ENCODE data around the gene FMO5. TPM values are rescaled to one million over a fixed set of nuclear protein-coding genes. Genes with fewer than 3 reads are reported as not detected.
"Not testable (repeated sequence)": the region's sequence is repeated elsewhere in the genome, so short reads cannot be mapped to it uniquely, and the experiment has no call there.

The FMO5 gene
- total RNA-seq, 1 donor from 2014 or later = 8.5 TPM

GRCh38 chr1:147241934-147242448 lies 16.9 kb upstream of the FMO5 start:
- ATAC-seq (ENCODE audit: poor library complexity) (no peak), DNase-seq (no peak)
- intact Hi-C loops (cut with DNase I) = loop anchor here (1.0 kb wide), 1 partner anchor 70 kb away; the partner anchor contains the start of gene PRKAB2

DNA sequence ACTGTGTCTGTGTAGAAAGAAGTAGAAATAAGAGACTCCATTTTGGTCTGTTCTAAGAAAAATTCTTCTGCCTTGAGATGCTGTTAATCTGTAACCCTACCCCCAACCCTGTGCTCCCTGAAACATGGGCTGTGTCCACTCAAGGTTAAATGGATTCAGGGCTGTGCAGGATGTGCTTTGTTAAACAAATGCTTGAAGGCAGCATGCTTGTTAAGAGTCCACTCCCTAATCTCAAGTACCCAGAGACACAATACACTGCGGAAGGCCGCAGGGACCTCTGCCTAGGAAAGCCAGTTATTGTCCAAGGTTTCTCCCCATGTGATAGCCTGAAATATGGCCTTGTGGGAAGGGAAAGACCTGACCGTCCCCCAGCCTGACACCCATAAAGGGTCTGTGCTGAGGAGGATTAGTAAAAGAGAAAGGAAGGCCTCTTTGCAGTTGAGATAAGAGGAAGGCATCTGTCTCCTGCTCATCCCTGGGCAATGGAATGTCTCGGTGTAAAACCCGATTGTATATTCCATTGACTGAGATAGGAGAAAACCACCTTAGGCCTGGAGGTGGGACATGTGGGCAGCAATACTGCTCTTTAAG lies 15.1 kb upstream of the FMO5 start:
- intact Hi-C loops (cut with DNase I) = not testable (repeated sequence)

DNA sequence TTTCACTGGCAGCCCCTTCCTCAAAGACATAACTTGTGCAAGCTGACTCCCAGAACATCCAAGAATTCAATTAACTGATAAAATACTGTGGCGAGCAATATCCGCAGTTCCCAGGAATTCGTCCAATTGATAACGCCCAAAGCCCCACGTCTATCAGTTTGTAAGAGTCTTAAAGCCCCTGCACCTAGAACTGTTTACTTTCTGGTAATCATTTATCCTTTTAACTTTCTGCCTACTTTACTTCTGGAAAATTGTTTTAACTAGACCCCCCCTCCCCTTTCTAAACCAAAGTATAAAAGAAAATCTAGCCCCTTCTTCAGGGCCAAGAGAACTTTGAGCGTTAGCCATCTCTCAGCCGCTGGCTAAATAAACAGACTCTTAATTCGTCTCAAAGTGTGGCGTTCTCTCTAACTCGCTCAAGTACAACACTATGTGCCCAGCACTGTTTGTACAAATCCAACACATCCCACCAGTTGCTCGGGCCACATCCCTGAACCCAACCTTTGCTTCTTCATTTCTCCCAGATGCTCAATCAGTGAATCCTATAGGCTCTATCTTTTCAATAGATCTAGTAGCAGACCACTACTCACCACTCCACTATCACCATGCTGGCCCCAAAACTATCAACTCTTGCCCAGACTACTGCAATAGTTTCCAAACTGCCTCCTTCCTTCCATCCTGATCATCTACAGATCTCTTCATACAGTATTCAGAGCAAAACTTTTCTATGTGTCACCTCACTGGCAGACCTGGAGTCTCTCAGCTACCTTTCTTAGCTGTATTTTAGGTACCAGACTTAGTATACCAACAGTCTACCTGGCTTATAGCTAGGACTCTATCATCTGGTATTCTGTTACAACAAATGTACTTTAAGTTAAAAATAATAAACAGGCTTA lies 14.0 kb upstream of the FMO5 start:
- ATAC-seq (ENCODE audit: poor library complexity) (no peak), DNase-seq (no peak)
- intact Hi-C loops (cut with DNase I) = no loop called here

More for the DNA sequence above, 15.1 kb upstream of the FMO5 start:
- DNase-seq; ATAC-seq (ENCODE audit: poor library complexity): not testable (repeated sequence)

- intact Hi-C loops (cut with DNase I) = no loop called here
- no peak for DNase-seq
- ATAC-seq (ENCODE audit: poor library complexity) = no peak
Observed at GRCh38 chr1:147238053-147238902, 13.1 kb upstream of the FMO5 start.

DNA sequence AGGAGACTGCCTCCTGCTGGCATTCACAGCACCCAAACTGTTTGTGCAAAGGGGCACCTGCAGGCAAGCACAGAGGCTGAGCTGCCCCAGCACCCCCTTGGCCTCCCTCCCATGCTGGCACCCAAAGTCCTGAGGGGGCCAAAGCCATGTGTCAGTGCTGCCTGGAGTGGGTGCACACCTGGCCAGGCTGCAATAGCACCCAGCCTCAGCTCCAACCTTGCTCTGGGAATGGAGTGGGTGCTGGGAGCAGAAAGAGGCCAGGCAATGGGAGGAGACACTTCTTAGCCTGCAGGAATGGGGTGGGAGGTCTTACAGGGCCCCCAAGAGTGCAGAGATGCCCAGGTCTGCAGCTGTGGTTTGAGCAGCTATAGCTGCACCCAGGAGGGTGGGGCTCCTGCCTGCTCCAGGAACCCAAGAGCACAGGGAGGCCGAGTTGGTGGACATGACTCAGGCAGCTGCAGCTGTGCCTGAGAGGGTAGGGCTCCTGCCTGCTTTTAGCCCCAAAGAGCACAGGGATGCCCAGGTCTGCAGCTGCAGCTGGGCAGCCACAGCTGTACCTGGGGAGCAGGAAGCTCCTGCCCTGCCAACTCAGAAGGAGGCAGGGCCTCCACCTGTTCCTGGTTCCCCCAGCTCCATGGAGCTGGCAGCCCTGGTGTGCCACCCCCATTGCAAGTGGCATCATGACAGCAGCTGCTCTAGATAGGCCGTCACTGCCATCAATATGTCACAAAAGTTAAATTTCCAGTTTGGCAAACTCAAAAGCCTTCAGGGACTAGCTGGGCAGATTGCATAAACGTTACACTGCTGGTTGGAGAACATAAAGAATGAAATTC lies 12.0 kb upstream of the FMO5 start:
- ATAC-seq (ENCODE audit: poor library complexity) (no peak), DNase-seq (no peak)
- intact Hi-C loops (cut with DNase I) = no loop called here

- ATAC-seq (ENCODE audit: poor library complexity) = no peak
- no peak for DNase-seq
- intact Hi-C loops (cut with DNase I) = no loop called here
Observed at GRCh38 chr1:147236448-147236847, 11.3 kb upstream of the FMO5 start.

GRCh38 chr1:147235822-147236221 lies 10.7 kb upstream of the FMO5 start:
- no peak for ATAC-seq (ENCODE audit: poor library complexity)
- DNase-seq = no peak
- intact Hi-C loops (cut with DNase I) = no loop called here

DNA sequence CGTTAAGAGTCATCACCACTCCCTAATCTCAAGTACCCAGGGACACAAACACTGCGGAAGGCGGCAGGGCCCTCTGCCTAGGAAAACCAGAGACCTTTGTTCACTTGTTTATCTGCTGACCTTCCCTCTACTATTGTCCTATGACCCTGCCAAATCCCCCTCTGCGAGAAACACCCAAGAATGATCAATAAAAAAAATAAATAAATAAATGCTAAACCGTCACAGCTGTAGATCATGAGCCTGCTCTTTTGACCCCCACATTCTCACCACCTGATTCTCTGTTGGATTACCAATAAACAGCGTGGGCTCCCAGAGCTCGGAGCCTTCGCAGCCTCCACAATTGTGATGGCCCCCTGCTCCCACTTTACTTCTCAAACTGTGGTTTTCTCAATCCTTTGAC lies 8.8 kb upstream of the FMO5 start:
- ATAC-seq (ENCODE audit: poor library complexity); intact Hi-C loops (cut with DNase I); DNase-seq: not testable (repeated sequence)

- ATAC-seq (ENCODE audit: poor library complexity); intact Hi-C loops (cut with DNase I); DNase-seq: not testable (repeated sequence)
Observed at GRCh38 chr1:147231032-147231431, 5.9 kb upstream of the FMO5 start.

GRCh38 chr1:147223740-147224615 lies 1.2 kb downstream of the FMO5 start:
- DNase-seq (no peak), ATAC-seq (ENCODE audit: poor library complexity) (no peak)
- intact Hi-C loops (cut with DNase I) = no loop called here

- ATAC-seq (ENCODE audit: poor library complexity) (no peak), DNase-seq (no peak)
- intact Hi-C loops (cut with DNase I) = no loop called here
Observed at GRCh38 chr1:147218606-147219005, 6.5 kb downstream of the FMO5 start.

DNA sequence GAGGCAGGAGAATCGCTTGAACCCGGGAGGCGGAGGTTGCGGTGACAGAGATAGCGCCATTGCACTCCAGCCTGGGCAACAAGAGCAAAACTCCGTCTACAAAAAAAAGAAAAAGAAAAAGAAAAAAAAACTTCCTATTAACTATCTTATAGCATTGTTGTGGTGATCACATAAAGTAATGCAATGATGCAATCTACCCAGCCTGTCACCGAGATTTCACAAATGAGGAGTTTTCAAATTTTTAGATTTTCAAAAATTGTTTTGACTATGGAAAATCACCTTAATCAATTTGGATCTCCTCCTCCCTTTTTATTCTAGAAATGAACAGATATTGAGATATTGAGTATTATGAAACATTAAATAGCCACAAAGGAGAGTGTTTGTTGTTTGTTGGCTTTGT lies 8.0 kb downstream of the FMO5 start:
- intact Hi-C loops (cut with DNase I) = no loop called here
- ATAC-seq (ENCODE audit: poor library complexity) = no peak
- DNase-seq = no peak

DNA sequence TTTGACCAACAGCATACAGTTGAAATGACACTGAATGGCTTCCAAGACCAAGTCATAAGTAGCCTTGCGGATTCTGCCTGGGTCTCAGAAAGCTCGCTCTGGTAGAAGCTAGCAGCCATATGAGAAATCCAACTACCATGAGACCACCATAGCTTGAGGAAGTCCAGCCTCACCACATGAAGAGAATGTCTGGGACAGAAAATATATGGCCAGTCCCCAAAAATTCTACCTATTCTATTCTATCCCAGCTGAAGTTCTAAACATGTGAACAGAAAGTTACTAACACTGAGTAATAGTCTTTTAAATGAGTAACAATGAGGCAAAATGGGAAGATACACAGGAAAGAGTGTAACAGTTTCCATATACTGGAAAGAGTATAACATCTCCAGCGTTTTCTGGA lies 9.0 kb downstream of the FMO5 start:
- no peak for DNase-seq
- intact Hi-C loops (cut with DNase I) = no loop called here
- ATAC-seq (ENCODE audit: poor library complexity) = no peak

GRCh38 chr1:147215540-147215916 lies 9.6 kb downstream of the FMO5 start:
- DNase-seq = no peak
- intact Hi-C loops (cut with DNase I) = no loop called here

GRCh38 chr1:147214842-147215539 lies 10.1 kb downstream of the FMO5 start:
- ATAC-seq (ENCODE audit: poor library complexity) (no peak), DNase-seq (no peak)

More at GRCh38 chr1:147215540-147215916, 9.6 kb downstream of the FMO5 start:
- no peak for ATAC-seq (ENCODE audit: poor library complexity)

DNA sequence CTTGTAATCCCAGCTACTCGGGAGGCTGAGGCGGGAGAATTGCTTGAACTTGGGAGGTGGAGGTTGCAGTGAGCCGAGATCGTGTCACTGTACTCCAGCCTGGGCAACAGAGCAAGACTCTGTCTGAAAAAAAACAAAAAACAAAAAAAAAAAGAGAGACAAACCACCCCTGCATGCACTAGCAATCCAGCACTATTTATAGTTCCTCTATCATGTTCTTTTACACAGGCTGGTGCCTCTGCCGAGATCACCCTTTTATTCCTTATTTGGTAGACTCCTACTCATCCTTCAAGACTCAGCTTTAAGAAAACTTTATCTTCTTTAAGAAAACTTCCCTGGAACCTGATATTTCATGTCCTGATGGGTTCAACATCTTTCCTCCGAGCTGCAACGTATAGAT lies 10.8 kb downstream of the FMO5 start:
- DNase-seq (no peak), ATAC-seq (ENCODE audit: poor library complexity) (no peak)
- intact Hi-C loops (cut with DNase I) = no loop called here

More at GRCh38 chr1:147214842-147215539, 10.1 kb downstream of the FMO5 start:
- intact Hi-C loops (cut with DNase I) = no loop called here

DNA sequence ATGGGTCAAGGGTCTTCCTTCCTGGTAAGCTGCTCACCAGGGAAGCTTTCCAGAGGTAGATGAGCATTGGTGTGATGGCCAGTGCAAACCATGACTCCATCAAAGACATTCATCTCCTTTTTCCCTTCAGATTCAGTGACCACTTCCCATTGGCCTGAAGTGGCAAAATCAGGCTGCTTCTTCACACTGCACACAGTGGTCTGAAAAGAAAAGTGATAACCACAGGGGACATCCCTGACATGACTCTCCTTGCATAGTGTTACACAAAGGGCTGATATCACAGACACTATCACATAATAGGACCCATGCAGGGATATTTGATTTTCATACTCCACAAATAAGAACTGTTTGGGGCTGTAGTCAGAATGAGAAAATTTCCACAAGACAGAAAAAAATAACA lies 11.9 kb downstream of the FMO5 start:
- intact Hi-C loops (cut with DNase I) = no loop called here
- DNase-seq (no peak), ATAC-seq (ENCODE audit: poor library complexity) (no peak)

Data from Right ventricle myocardium superior (tissue), 1 donor.